ENCODE measurements around the gene OXSR1. TPM values are rescaled to one million over a fixed set of nuclear protein-coding genes. Genes with fewer than 3 reads are reported as not detected.

The OXSR1 gene
- total RNA-seq, 1 donor from 2014 or later: 30.6 TPM

DNA sequence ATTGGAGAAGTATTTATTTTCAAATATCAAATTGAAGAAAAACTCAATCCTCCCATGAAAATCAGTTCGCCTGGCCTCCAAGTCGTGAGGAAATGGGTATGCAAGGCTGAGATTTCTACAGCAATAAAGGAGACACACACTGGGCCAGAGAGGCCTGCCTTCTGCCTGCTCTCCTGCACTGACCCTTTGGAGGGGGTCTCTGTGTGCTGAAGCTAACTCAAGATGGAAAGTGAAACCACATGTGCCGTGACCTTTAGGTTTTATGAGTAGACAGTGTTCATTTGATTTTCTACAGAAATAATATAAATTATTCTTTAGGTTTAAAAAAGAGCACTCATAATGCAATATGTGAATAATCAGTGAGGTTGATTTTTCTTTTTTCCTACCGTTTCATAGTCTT, 88.4 kb downstream of the OXSR1 start:
- no peak for DNase-seq (ENCODE audit: low spot score)
- intact Hi-C loops (cut with DNase I): no loop called here

- DNase-seq (ENCODE audit: low spot score): no peak
- intact Hi-C loops (cut with DNase I): no loop called here
Observed at GRCh38 chr3:38254872-38255271, 89.5 kb downstream of the OXSR1 start.

DNA sequence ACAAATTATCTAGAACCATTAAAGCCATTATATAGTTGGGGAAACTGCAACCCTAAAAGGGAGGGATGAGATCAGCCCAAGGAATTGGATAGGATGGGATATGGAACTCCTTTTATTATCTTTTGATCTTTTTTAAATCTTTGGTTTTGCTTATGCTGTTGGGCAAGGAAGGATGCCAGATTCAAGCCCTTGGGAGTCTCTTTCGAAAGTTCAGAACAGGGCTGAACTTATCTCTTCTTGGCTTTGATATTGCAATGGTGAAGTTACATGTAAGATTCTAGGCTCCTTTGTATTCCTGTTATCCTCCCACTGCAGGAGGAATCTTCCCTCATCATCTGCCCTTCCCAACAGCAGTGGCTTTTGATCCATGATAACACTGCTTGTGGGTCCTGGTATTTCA, 90.3 kb downstream of the OXSR1 start:
- intact Hi-C loops (cut with DNase I): no loop called here

DNA sequence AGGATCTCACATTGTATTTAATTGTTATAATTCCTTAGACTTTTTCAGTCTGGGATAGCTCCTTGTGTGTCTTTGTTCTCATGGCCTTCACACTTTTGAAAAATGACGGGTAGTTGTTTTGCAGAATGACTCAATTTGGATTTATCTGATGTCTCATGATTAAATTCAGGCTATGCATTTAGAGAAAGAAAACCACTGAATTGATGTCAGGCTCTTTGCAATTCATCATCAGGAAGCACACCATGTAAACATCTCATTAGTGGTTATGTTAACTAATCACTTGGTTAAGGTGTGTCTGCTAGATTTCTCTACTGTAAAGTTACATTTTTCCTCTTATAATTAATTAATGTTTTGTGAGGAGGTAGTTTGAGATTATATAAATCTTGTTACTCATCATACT, 92.2 kb downstream of the OXSR1 start:
- intact Hi-C loops (cut with DNase I): no loop called here

More for the DNA sequence above, 90.3 kb downstream of the OXSR1 start:
- DNase-seq (ENCODE audit: low spot score): no peak

DNA sequence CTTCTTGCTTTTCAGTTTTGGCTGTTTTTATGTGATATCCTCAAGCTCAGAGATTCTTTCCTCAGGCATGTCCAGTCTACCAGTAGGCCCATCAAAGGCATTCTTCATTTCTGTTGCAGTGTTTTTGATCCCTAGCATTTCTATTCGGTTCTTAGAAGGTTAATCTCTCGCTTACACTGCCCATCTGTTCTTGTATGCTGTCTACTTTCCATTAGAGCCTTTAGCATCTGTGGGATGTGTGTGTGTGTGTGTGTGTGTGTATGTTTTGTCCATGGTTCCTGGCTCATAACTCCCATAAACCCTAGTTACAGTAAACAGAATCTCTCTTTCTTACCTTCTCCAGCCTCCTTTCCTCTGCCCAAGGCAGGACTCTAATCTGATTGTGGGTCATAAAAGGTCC, 95.1 kb downstream of the OXSR1 start:
- intact Hi-C loops (cut with DNase I): no loop called here
- no peak for DNase-seq (ENCODE audit: low spot score)

More for the DNA sequence above, 92.2 kb downstream of the OXSR1 start:
- no peak for DNase-seq (ENCODE audit: low spot score)

DNA sequence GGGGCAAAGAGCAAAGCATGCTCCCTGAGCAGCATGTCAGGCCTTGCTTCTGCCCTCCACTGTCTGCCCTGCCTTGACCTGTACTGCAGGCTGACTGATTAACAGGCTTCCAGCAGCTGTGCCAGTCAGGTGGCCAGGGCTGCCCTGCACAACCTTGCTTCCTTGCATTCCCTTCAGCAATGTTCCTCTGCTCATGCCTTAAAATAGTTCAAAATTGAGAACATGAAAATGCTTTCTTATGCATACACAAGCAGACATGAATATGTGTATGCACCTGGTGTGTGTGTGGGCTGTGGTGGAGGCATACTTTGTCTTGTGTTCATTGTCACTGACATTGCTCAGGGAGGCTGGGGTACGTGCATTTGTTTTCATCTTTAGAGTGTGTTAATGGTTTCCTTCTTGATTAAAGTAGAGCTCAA, 99.0 kb downstream of the OXSR1 start:
- no peak for DNase-seq (ENCODE audit: low spot score)
- intact Hi-C loops (cut with DNase I): no loop called here

DNA sequence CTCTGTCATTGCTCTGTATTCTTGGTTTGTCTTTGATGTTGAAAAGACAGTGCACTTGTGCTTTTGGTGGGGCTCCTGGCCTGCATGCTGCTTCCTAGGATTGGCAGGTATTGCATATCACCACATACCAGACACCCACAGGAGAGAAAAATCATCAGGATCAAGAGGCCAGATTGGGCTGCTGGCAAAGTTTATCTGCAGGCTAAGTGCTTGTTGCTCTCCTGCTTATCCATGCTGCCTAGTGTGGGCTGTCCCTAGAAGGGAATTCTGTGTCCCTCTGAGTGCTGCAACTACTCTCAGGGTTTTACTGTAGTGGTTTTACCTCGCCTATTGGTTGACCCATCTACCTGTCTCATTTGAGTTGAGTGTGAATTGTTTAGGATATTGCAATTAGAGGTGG, 99.4 kb downstream of the OXSR1 start:
- intact Hi-C loops (cut with DNase I): no loop called here

DNA sequence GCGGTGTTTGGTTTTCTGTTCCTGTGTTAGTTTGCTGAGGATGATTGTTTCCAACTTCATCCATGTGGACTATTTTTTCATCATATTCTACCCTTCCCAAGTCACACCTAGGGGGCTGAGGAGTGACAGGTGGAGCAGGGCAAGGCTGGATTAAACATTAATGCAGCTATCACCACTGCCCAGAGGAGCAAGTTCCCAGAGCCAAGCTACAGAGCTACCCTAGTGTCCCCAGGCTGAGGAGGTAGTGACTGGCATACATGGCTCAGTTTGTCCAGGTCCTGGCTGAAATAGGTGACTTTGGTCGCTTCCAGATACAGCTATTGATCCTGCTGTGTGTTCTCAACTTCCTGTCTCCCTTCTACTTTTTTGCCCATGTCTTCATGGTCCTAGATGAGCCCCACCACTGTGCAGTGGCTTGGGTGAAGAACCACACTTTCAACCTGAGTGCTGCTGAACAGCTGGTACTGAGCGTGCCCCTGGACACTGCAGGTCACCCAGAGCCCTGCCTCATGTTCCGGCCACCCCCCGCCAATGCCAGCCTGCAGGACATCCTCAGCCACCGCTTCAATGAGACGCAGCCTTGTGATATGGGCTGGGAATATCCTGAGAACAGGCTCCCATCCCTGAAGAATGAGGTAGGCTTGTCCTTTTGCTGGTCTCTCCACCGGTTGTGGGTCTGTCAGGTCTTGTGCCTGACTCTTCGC, 100.4 kb downstream of the OXSR1 start, which contains the start of gene SLC22A13:
TSS of gene SLC22A13 (plus strand) at position 209 of the 704 bp plus-strand sequence. CDS start at position 258, 49 bp downstream.
- intact Hi-C loops (cut with DNase I): no loop called here
- no peak for DNase-seq (ENCODE audit: low spot score)

More for the DNA sequence above, 99.4 kb downstream of the OXSR1 start:
- DNase-seq (ENCODE audit: low spot score): no peak

GRCh38 chr3:38266810-38267209, 101.5 kb downstream of the OXSR1 start:
- no peak for DNase-seq (ENCODE audit: low spot score)
- intact Hi-C loops (cut with DNase I): no loop called here

DNA sequence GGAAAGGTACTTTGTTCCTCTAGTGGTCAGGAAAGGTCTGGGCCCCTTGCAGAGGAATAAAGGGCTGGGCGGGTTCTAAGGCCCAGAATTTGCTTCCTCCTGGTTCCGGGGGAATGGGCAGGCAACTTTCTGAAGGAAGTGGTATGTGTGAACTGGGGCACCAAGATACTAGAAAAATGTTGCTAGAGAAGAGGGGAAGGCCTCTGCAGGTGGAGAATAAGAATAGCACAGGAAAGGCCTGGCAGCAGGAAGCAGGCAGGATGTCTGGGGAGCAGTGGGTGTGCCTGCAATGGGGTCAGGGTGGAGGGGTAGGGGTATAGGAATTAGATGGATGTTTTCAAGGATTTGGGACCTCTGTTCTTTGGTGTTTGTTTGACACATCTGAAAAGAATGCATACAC, 102.3 kb downstream of the OXSR1 start:
- no peak for DNase-seq (ENCODE audit: low spot score)
- intact Hi-C loops (cut with DNase I): no loop called here

DNA sequence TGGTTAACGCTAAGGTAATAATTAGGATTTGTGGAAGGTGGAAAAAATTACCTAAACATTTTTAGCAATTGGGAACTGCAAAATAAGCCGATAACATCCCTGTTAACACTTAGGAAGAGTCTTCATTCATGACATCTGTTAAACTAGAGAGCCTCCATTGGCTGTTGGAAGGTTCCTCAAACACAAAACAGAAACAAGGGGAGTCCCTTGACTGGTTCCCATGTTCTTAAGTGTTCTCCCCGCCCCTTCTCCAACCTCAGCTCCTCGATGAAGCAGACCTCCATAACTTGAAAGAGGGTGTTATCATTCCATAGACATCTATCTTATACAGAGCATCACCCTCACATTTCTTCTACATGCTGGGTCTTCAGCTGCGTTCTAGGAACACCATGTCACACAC, 102.8 kb downstream of the OXSR1 start:
- no peak for DNase-seq (ENCODE audit: low spot score)

DNA sequence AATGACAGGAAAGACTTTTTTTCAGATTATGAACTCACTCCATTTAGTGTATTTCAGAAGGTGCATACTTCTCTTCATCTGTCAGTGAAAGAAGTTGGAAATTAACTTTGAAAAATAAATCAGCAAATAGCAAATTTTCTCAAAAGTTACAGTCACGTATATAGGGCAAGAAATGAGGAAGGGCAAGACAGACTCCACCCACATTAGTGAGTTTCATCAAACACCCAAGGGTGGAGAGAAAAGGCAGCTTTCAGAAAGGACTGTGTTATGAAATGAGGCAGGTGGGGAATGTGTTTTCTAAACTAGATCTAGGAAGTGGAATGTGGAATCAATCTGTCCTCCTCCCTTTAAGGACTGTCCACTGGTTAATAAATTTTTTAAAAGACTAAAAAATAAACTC, 103.2 kb downstream of the OXSR1 start:
- intact Hi-C loops (cut with DNase I): no loop called here
- no peak for DNase-seq (ENCODE audit: low spot score)

More for the DNA sequence above, 102.8 kb downstream of the OXSR1 start:
- intact Hi-C loops (cut with DNase I): no loop called here

- intact Hi-C loops (cut with DNase I): no loop called here
- DNase-seq (ENCODE audit: low spot score): no peak
Observed at GRCh38 chr3:38270606-38271005, 105.3 kb downstream of the OXSR1 start.

GRCh38 chr3:38271553-38271952, 106.2 kb downstream of the OXSR1 start:
- no peak for DNase-seq (ENCODE audit: low spot score)
- intact Hi-C loops (cut with DNase I): no loop called here

GRCh38 chr3:38274864-38275649, 109.7 kb downstream of the OXSR1 start:
- no peak for DNase-seq (ENCODE audit: low spot score)
- intact Hi-C loops (cut with DNase I): no loop called here

DNA sequence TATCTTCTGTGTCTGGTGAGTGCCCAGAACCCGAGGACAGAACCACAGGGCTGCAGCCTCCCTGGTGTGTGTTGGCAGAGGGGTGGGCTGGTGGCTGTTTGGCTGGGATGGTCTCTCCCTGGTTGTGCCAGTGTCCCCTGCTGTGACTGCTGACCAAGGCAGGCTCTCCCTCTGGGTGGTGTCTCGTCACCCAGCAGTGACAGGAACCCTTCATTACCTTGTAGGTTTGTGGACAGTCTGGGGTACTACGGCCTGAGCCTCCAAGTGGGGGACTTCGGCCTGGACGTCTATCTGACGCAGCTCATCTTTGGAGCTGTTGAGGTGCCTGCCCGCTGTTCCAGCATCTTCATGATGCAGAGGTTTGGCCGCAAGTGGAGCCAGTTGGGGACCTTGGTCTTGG, 110.3 kb downstream of the OXSR1 start:
- intact Hi-C loops (cut with DNase I): no loop called here
- no peak for DNase-seq (ENCODE audit: low spot score)

- intact Hi-C loops (cut with DNase I): no loop called here
- DNase-seq (ENCODE audit: low spot score): no peak
Observed at GRCh38 chr3:38276081-38276916, 111.0 kb downstream of the OXSR1 start.

DNA sequence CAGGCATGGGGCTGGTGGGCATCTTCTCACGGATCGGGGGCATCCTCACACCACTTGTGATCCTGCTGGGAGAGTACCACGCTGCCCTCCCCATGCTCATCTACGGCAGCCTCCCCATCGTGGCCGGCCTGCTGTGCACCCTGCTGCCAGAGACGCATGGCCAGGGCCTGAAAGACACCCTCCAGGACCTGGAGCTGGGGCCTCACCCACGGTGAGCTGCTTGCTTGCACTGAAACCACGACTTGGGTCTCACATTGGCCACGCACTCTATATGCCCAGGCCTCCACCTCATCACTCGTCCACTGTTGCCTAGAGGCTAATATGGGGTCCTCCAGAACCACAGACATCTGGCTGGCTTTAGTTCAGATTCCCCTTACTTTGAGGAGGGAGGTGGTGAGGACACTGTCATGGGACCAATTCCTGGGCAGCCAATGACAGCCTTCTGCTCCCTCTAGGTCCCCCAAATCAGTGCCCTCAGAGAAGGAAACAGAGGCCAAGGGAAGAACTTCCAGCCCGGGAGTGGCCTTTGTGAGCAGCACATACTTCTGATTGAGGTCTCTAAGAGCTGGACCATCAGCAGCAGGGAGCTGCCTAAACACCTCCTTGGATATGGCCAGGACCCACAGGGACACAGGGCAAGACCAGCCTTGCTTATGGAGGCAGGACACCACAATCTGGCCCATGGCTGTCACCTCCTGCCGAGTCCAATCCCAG, 111.7 kb downstream of the OXSR1 start:
- DNase-seq (ENCODE audit: low spot score): no peak
- intact Hi-C loops (cut with DNase I): no loop called here

GRCh38 chr3:38278841-38279240, 113.5 kb downstream of the OXSR1 start:
- no peak for DNase-seq (ENCODE audit: low spot score)
- intact Hi-C loops (cut with DNase I): no loop called here
